Mesothelial cell of epicardium (in vitro differentiated cells): ENCODE results near the gene LRRC27. TPM values are rescaled to one million over a fixed set of nuclear protein-coding genes. Genes with fewer than 3 reads are reported as not detected.

ENCODE experiments used
- DNase-seq, 2 experiments: peaks; one replicate each; pipeline ENCODE4 v3.0.0; 2021; ENCODE audit warnings: low spot score in 2 of 2; ENCODE audit not compliant: unreplicated experiment in 2 of 2
- H3K27ac Mint-ChIP-seq: 2 replicates; pipeline ENCODE4 v1.8.0; 2021; ENCODE audit warnings: mixed read lengths
- H3K27me3 Mint-ChIP-seq: 2 replicates; pipeline ENCODE4 v1.8.0; 2021; ENCODE audit warnings: low read depth, mixed read lengths
- H3K36me3 Mint-ChIP-seq: 2 replicates; pipeline ENCODE4 v1.8.0; 2021; ENCODE audit warnings: mixed read lengths
- H3K4me1 Mint-ChIP-seq: 2 replicates; pipeline ENCODE4 v1.8.0; 2021; ENCODE audit warnings: mixed read lengths
- H3K4me3 Mint-ChIP-seq: 2 replicates; pipeline ENCODE4 v1.8.0; 2021; ENCODE audit warnings: mild to moderate bottlenecking, moderate library complexity, mixed read lengths
- H3K9me3 Mint-ChIP-seq: 2 replicates; pipeline ENCODE4 v1.8.0; 2021; ENCODE audit warnings: mixed read lengths
- total RNA-seq: library from RNA; stranded (reverse); gene quantifications from 3 replicates; pipeline ENCODE4 v1.2.1, GENCODE V29; 2021
- TF ChIP-seq, protein P1 (sequence below): fragments of 200-600 bp; sonication (generic); IDR thresholded peaks from one replicate; pipeline ENCODE4 v1.5.0; 2021; ENCODE audit warnings: antibody characterized with exemption; ENCODE audit not compliant: unreplicated experiment

Gene LRRC27
- total RNA-seq, 1 donor from 2014 or later: 15.2 TPM

DNA sequence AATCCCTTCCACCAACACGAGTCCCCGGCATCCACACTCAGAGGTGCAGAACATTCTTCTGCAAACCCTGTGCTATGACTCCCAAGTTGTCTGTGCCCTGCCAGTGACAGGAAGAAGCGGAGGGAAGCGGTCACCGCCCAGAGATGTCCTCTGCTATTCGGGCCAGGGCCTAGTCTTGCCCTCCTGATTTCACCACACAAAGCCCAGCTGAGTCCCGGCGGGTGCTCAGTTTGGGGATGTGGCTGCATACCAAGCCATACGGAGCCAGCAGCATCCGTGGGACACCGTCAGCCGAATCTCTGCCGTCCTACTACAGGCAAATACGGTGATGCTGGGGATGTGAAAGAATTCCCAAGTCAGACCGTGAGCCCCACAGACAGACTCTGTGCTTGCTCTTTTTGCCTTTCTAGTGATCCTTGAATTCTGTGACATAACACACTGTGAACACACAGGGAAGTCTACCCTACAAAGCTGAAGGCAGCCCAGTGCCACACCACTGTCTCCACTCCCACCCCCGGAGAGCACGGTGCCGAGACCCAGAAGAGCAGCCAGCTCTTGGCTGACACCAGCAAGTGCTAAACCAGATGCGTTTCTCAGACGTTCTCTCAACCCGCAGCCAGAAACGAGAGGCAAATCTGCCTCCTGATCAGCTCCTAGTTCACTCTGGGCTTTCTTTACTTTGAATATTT, 26.2 kb upstream of the LRRC27 start:
- no peak for DNase-seq
- Mint-ChIP-seq H3K4me3 (peak overlapping the region; percentile 42), H3K9me3 (no peaks in the 10 kb centered on the region), H3K36me3 (peaks cover 3% of the 10 kb centered on the region), H3K4me1 (peaks cover 5% of the 10 kb centered on the region), H3K27me3 (peaks cover 82% of the 10 kb centered on the region), H3K27ac (no peak overlapping the region)
- TF ChIP-seq, protein P1, sequence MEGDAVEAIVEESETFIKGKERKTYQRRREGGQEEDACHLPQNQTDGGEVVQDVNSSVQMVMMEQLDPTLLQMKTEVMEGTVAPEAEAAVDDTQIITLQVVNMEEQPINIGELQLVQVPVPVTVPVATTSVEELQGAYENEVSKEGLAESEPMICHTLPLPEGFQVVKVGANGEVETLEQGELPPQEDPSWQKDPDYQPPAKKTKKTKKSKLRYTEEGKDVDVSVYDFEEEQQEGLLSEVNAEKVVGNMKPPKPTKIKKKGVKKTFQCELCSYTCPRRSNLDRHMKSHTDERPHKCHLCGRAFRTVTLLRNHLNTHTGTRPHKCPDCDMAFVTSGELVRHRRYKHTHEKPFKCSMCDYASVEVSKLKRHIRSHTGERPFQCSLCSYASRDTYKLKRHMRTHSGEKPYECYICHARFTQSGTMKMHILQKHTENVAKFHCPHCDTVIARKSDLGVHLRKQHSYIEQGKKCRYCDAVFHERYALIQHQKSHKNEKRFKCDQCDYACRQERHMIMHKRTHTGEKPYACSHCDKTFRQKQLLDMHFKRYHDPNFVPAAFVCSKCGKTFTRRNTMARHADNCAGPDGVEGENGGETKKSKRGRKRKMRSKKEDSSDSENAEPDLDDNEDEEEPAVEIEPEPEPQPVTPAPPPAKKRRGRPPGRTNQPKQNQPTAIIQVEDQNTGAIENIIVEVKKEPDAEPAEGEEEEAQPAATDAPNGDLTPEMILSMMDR: no peak

- Mint-ChIP-seq H3K4me1 (peaks cover 5% of the 10 kb centered on the region), H3K4me3 (peak overlapping the region; percentile 42), H3K27me3 (peaks cover 84% of the 10 kb centered on the region), H3K9me3 (no peaks in the 10 kb centered on the region), H3K27ac (no peak overlapping the region), H3K36me3 (peaks cover 3% of the 10 kb centered on the region)
- TF ChIP-seq, protein P1: no peak
- DNase-seq: no peak
Measured at GRCh38 chr10:132306343-132306685, 25.7 kb upstream of the LRRC27 start.

DNA sequence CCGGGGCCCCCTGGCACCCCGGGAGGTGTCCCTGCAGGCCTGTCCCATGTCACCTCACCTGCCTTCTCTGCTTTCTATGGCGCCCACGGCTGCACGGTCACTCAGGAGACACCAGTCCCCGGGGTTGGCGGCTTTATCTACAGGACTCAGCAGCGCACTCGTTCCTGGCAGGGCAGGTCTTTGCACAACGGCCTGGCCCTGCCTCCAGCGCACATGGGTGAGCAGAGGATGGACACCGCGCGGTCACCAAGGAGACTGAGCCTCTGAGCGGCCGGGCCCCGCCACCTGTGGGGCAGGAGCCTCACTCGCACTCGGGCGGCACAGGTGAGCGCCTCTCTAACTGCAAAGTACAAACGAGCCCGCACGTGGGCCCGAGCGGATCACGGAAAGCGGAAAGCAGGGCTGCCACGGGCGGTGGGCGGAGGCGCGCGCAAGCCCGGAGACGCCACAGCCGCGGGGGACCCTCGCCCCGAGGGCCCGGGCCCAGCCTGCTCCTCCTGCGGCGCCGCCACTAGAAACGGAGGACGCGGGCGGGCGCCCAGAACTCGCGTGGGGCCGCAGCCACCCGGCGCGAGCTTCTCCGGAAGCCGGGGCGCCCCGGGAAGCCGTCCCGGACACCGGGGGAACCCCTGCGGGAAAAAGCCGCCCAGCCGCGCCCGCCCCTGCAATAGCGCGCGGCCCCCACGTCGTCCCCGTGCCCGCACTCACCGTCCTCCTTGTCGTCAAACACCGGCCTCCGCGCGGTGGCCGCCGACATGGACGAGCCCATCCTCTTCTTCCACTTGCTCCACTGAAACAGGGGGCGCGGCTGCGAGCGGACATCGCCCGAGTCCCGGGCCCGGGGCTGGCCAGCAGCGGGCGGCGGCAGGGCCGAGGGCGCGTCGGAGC, 24.9 kb upstream of the LRRC27 start:
- peaks cover 85% of the 10 kb centered on the region for H3K27me3 Mint-ChIP-seq

DNA sequence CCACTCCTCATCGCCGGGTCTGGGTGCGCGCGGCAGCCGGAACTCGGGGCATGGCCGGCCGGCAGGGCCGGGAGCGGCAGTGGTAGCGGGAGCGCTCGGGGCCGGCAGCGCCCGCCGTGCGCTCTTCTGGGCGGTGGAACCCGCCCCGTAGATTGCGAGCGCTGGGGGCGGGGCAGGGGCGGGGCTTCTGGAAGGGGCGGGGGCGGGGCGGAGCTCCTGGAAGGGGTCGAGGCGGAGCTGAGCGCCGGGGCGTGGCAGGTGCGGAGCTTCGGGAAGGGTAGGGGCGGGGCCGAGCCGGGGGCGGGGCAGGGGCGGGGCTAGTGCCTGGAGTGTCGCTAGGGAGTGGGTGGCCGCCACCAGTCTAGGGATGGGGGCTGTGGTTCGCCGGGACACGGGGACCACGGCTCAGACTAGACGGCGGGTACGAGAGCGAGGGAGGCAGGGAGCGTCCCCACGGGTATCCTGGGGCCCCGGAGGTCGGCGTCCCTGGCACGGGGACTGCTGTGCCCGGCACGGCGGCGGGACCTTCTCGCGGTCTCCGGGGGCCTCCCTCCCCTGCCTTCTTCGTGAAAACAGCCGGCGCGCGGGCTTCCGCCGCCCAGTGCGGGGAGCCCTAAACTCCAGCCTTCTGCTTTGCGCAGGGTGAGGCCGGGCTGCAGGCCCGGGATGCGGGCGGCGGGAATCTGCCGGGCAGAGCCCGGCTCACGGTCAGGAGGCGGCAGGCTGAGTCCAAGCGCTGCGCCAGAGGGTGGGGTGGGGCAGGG, 24.0 kb upstream of the LRRC27 start, which contains the start of gene STK32C:
Gene STK32C (minus strand): TSS at position 128 of the 764 bp plus-strand sequence. CDS start 117 bp downstream, at position 11.
- DNase-seq: peak; percentile 77 to 87
- Mint-ChIP-seq H3K4me1 (peaks cover 5% of the 10 kb centered on the region), H3K36me3 (peaks cover 3% of the 10 kb centered on the region), H3K27me3 (peaks cover 82% of the 10 kb centered on the region), H3K4me3 (peak within 1 kb of the TSS; percentile 79), H3K9me3 (no peaks in the 10 kb centered on the region), H3K27ac (peak within 1 kb of the TSS; percentile 50)
- TF ChIP-seq, protein P1: no peak

More for the DNA sequence above, 24.9 kb upstream of the LRRC27 start:
- peak overlapping the region; percentile 50 for H3K27ac Mint-ChIP-seq
- peaks cover 5% of the 10 kb centered on the region for H3K4me1 Mint-ChIP-seq
- H3K36me3 Mint-ChIP-seq: peaks cover 3% of the 10 kb centered on the region
- H3K4me3 Mint-ChIP-seq: peak overlapping the region; percentile 79
- no peak for DNase-seq
- TF ChIP-seq, protein P1: no peak
- H3K9me3 Mint-ChIP-seq: no peaks in the 10 kb centered on the region
